ENCODE measurements around the gene TNRC6C. TPM values are rescaled to one million over a fixed set of nuclear protein-coding genes. Genes with fewer than 3 reads are reported as not detected.

Gene TNRC6C
- total and polyA plus RNA-seq, 2 of the 13 experiments (the other 11 are each of a cell fraction or from before 2014, with no cell fraction given) = 0.66 to 4.9 TPM

DNA sequence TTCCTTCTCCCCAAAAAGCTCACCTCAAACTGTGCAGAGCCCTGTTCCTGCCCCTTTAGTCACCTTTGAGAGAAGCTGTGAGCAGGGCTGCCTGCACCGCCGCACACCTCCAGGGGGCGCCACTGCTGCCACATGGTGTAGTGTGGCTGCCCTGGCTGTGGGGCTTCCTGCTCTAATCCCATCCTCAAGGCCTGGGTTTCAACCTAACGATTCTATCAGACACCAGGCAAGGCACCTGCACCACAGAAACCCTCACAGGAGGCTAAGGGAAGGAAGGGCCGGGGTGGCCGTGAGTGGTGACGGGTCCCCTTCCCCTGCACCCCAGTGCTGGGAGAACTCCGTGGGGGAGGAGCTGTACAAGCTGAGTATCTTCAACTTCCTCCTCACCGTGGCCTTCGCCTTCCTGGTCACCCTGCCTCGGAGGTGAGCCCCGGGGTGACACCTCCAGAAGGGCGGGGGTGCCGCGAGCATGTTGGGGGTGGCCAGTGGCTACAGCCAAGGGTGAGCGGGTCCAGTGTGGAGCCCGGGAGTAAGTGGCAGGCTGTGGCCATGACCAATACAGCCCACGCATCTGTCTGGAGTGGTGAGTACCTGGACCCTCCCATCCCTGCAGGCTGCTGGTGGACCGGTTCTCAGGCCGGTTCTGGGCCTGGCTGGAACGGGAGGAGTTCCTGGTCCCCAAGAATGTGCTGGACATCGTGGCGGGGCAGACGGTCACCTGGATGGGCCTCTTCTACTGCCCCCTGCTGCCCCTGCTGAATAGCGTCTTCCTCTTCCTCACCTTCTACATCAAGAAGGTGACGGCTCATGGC lies 179.1 kb downstream of the TNRC6C start (continued):
- TF ChIP-seq, protein P1, sequence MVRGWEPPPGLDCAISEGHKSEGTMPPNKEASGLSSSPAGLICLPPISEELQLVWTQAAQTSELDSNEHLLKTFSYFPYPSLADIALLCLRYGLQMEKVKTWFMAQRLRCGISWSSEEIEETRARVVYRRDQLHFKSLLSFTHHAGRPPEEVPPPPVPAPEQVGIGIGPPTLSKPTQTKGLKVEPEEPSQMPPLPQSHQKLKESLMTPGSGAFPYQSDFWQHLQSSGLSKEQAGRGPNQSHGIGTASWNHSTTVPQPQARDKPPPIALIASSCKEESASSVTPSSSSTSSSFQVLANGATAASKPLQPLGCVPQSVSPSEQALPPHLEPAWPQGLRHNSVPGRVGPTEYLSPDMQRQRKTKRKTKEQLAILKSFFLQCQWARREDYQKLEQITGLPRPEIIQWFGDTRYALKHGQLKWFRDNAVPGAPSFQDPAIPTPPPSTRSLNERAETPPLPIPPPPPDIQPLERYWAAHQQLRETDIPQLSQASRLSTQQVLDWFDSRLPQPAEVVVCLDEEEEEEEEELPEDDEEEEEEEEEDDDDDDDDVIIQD (CRISPR knock-in tag; IDR thresholded peaks at IDR 0.05; ENCODE audit: low read depth) = 0 out of 2 replicates have a peak, but pooled peaks have one; percentile 8
- TF ChIP-seq ZNF782 (CRISPR knock-in tag; IDR thresholded peaks at IDR 0.05; ENCODE audit: borderline replicate concordance) (0 out of 2 replicates have a peak, but pooled peaks have one; percentile 35), GATAD1 (CRISPR knock-in tag; IDR thresholded peaks at IDR 0.05) (no peak; the same call in 1 of the 2 replicates), PLRG1 (conservative IDR thresholded peaks at IDR 0.05) (no peak), POLR2A (IDR thresholded peaks at IDR 0.05; ENCODE audit: insufficient read depth in 1 of 2, low read depth in 2 of 2, low read length in 2 of 2) (no peak), KDM5A (IDR thresholded peaks at IDR 0.05; ENCODE audit: borderline replicate concordance, low read length) (no peak), ZFAT (CRISPR knock-in tag; conservative IDR thresholded peaks at IDR 0.05) (no peak), NONO (IDR thresholded peaks at IDR 0.05) (no peak), NONO (CRISPR knock-in tag; conservative IDR thresholded peaks at IDR 0.05) (peak; percentile 82), SP140L (CRISPR knock-in tag; IDR thresholded peaks at IDR 0.05; ENCODE audit: borderline replicate concordance) (no peak), ZFYVE20 (CRISPR knock-in tag; IDR thresholded peaks at IDR 0.05; ENCODE audit: borderline replicate concordance, low read depth) (no peak), HNF4A (CRISPR knock-in tag; IDR thresholded peaks at IDR 0.05) (peak; percentile 12; the same call in 1 of the 2 replicates), PHF21A (CRISPR knock-in tag; IDR thresholded peaks at IDR 0.05) (peak; percentile 21; the same call in 1 of the 2 replicates), PAF1 (CRISPR knock-in tag; IDR thresholded peaks at IDR 0.05) (no peak), ZSCAN29 (CRISPR knock-in tag; conservative IDR thresholded peaks at IDR 0.05) (no peak), CENPT (CRISPR knock-in tag; IDR thresholded peaks at IDR 0.05; ENCODE audit: low read depth) (0 out of 2 replicates have a peak, but pooled peaks have one; percentile 24), ZNF556 (CRISPR knock-in tag; IDR thresholded peaks at IDR 0.05; ENCODE audit: borderline replicate concordance) (no peak; the same call in 1 of the 2 replicates), ZNF567 (CRISPR knock-in tag; IDR thresholded peaks at IDR 0.05; ENCODE audit: borderline replicate concordance) (no peak), PAWR (CRISPR knock-in tag; IDR thresholded peaks at IDR 0.05; ENCODE audit: borderline replicate concordance) (no peak), PITX1 (CRISPR knock-in tag; IDR thresholded peaks at IDR 0.05) (peak; percentile 11; the same call in 1 of the 2 replicates), NCOR1 (IDR thresholded peaks at IDR 0.05; ENCODE audit: borderline replicate concordance, low read length) (no peak)
- TF ChIP-seq, protein P2, sequence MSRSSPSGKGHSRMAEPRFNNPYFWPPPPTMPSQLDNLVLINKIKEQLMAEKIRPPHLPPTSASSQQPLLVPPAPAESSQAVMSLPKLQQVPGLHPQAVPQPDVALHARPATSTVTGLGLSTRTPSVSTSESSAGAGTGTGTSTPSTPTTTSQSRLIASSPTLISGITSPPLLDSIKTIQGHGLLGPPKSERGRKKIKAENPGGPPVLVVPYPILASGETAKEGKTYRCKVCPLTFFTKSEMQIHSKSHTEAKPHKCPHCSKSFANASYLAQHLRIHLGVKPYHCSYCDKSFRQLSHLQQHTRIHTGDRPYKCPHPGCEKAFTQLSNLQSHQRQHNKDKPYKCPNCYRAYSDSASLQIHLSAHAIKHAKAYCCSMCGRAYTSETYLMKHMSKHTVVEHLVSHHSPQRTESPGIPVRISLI (CRISPR knock-in tag; IDR thresholded peaks at IDR 0.05; ENCODE audit: borderline replicate concordance) = no peak
- TF ChIP-seq, protein P3, sequence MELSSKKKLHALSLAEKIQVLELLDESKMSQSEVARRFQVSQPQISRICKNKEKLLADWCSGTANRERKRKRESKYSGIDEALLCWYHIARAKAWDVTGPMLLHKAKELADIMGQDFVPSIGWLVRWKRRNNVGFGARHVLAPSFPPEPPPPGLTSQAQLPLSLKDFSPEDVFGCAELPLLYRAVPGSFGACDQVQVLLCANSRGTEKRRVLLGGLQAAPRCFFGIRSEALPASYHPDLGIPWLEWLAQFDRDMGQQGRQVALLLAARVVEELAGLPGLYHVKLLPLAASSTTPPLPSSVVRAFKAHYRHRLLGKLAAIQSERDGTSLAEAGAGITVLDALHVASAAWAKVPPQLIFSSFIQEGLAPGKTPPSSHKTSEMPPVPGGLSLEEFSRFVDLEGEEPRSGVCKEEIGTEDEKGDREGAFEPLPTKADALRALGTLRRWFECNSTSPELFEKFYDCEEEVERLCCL (CRISPR knock-in tag; IDR thresholded peaks at IDR 0.05; ENCODE audit: borderline replicate concordance) = no peak
- TF ChIP-seq, protein P4, sequence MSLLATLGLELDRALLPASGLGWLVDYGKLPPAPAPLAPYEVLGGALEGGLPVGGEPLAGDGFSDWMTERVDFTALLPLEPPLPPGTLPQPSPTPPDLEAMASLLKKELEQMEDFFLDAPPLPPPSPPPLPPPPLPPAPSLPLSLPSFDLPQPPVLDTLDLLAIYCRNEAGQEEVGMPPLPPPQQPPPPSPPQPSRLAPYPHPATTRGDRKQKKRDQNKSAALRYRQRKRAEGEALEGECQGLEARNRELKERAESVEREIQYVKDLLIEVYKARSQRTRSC (CRISPR knock-in tag; IDR thresholded peaks at IDR 0.05; ENCODE audit: low read depth) = no peak
